Trophoblast cell (in vitro differentiated cells and primary cell): ENCODE data around the gene LRIT1.

Experiments
- DNase-seq, 2 donors: peaks; one replicate each; pipeline ENCODE4 v3.0.0-alpha.2; 2016
- H2AFZ ChIP-seq: 2 replicates; pipeline ENCODE4 v1.6.1; 2013; ENCODE audit warnings: low read length, moderate library complexity, mild to moderate bottlenecking; ENCODE audit not compliant: insufficient read depth, poor library complexity
- H2AK5ac ChIP-seq: 2 replicates; pipeline ENCODE4 v1.6.1; 2013; ENCODE audit warnings: mild to moderate bottlenecking, low read length
- H2BK120ac ChIP-seq: 2 replicates; pipeline ENCODE4 v1.6.1; 2013; ENCODE audit warnings: low read length, mild to moderate bottlenecking, moderate library complexity; ENCODE audit not compliant: insufficient read depth, poor library complexity
- H2BK12ac ChIP-seq: 2 replicates; pipeline ENCODE4 v1.6.1; 2013; ENCODE audit warnings: mild to moderate bottlenecking, low read length, moderate library complexity
- H2BK5ac ChIP-seq: 2 replicates; pipeline ENCODE4 v1.6.1; 2013; ENCODE audit warnings: low read length, low read depth, moderate library complexity, mild to moderate bottlenecking; ENCODE audit not compliant: poor library complexity
- H3K14ac ChIP-seq: 2 replicates; pipeline ENCODE4 v1.6.1; 2013; ENCODE audit warnings: mild to moderate bottlenecking, low read length
- H3K18ac ChIP-seq: 2 replicates; pipeline ENCODE4 v1.6.1; 2013; ENCODE audit warnings: mild to moderate bottlenecking, low read length
- H3K23ac ChIP-seq: 2 replicates; pipeline ENCODE4 v1.6.1; 2013; ENCODE audit warnings: low read length
- H3K27ac ChIP-seq: 2 replicates; pipeline ENCODE4 v1.5.1; 2013; ENCODE audit warnings: low read depth, mild to moderate bottlenecking, inconsistent platforms, low read length, moderate library complexity
- H3K27me3 ChIP-seq: 2 replicates; pipeline ENCODE4 v1.6.1; 2013; ENCODE audit warnings: inconsistent platforms, mild to moderate bottlenecking, low read length, moderate library complexity; ENCODE audit not compliant: insufficient read depth
- H3K36me3 ChIP-seq, 2 experiments: 1 replicate in 1 of 2; 2 replicates in 1 of 2; pipeline ENCODE4 v1.6.1; 2013; ENCODE audit warnings: low read length in 2 of 2, mild to moderate bottlenecking in 2 of 2, moderate library complexity in 1 of 2; ENCODE audit not compliant: insufficient read depth in 2 of 2, control insufficient read depth in 1 of 2
- H3K4ac ChIP-seq: 2 replicates; pipeline ENCODE4 v1.6.1; 2013; ENCODE audit warnings: low read depth, mild to moderate bottlenecking, low read length, moderate library complexity
- H3K4me1 ChIP-seq, 2 experiments: 1 replicate in 1 of 2; 2 replicates in 1 of 2; pipeline ENCODE4 v1.6.1; 2013; ENCODE audit warnings: low read length in 2 of 2, mild to moderate bottlenecking in 2 of 2, moderate library complexity in 1 of 2; ENCODE audit not compliant: insufficient read depth in 2 of 2, control insufficient read depth in 1 of 2
- H3K4me2 ChIP-seq: 2 replicates; pipeline ENCODE4 v1.6.1; 2013; ENCODE audit warnings: inconsistent platforms, mild to moderate bottlenecking, low read length, moderate library complexity
- H3K4me3 ChIP-seq: 2 replicates; pipeline ENCODE4 v1.5.1; 2013; ENCODE audit warnings: mild to moderate bottlenecking, low read depth, low read length, inconsistent platforms
- H3K79me1 ChIP-seq: one replicate; pipeline ENCODE4 v1.6.1; 2013; ENCODE audit warnings: low read length
- H3K79me2 ChIP-seq: 2 replicates; pipeline ENCODE4 v1.6.1; 2013; ENCODE audit warnings: low read length, mild to moderate bottlenecking; ENCODE audit not compliant: control insufficient read depth, insufficient read depth, poor library complexity
- H3K9ac ChIP-seq: 2 replicates; pipeline ENCODE4 v1.6.1; 2013; ENCODE audit warnings: mild to moderate bottlenecking, low read length
- H3K9me3 ChIP-seq: 2 replicates; pipeline ENCODE4 v1.6.1; 2013; ENCODE audit warnings: low read depth, mild to moderate bottlenecking, control low read depth, inconsistent platforms, low read length; ENCODE audit not compliant: insufficient read depth
- H4K12ac ChIP-seq: 2 replicates; pipeline ENCODE4 v1.6.1; 2013; ENCODE audit warnings: low read depth, mild to moderate bottlenecking, low read length, moderate library complexity
- H4K8ac ChIP-seq: 2 replicates; pipeline ENCODE4 v1.6.1; 2013; ENCODE audit warnings: low read depth, mild to moderate bottlenecking, low read length, moderate library complexity
- H4K91ac ChIP-seq: one replicate; pipeline ENCODE4 v1.6.1; 2013; ENCODE audit warnings: low read depth, mild to moderate bottlenecking, low read length, moderate library complexity
- WGBS: extraction: QIAGEN DNeasy Blood & Tissue Kit; methylation state at CpG from one replicate; pipeline ENCODE4 v1.1.7; 2013; ENCODE audit warnings: missing lambda C conversion rate; ENCODE audit not compliant: insufficient read length, insufficient coverage; ENCODE audit errors: extremely low coverage; 5-methylcytosine and 5-hydroxymethylcytosine counted together

LRIT1 gene

DNA sequence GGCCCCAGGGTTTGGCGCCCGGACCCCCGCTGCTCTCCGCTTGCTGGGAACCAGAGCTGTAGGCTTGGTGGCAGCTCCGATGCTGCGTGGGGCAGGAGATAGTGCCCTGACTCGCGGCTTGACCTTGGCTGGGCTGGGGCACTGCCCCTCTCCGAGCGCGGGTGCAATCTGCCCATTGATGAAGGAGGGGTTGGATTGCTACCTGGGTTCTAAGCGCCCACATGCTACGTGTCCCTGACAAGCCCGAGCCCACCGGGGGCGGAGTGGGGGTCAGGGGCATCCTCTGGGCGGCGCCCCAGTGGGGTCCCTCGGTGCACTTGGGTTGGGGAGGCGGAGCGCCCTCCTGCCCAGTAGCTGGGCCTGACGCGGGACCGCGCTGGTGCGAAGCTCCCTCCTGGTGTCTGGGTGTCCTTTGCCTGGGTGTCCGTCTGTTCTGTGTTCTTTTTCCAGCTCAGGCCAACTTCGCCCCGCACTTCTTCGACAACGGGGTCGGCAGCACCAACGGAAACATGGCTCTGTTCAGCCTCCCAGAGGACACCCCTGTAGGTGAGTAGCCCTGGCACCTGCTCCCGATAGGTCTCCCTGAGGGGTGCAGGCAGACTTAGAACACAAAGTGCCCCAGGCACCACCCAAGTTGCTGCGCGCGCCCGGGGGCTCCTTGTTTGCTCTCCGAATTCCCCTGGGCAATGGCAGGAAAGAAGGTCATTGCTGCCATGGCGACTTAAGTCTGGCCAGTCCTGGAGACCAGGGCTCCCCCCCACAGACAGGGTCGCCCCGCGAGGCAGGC is 46.1 kb downstream of the LRIT1 start:
- Histone ChIP-seq H4K8ac (no peak overlapping the region), H3K14ac (no peak overlapping the region), H3K4me2 (peak overlapping the region; percentile 66), H2BK5ac (no peak overlapping the region), H4K91ac (no peak overlapping the region), H2BK12ac (no peak overlapping the region), H4K12ac (no peak overlapping the region), H3K79me2 (no peaks in the 10 kb centered on the region), H3K9me3 (no peaks in the 10 kb centered on the region), H3K4ac (no peak overlapping the region), H2AFZ (no peak overlapping the region), H3K79me1 (no peaks in the 10 kb centered on the region), H3K9ac (no peak overlapping the region), H3K4me3 (no peak overlapping the region), H2BK120ac (no peak overlapping the region), H2AK5ac (no peak overlapping the region), H3K27me3 (peaks cover 37% of the 10 kb centered on the region), H3K23ac (no peak overlapping the region), H3K27ac (no peak overlapping the region), H3K4me1 (peaks cover 3 to 5% of the 10 kb centered on the region in 2 experiments), H3K36me3 (no peaks in the 10 kb centered on the region), H3K18ac (no peak overlapping the region)
- DNase-seq = no peak
- no CpG with 5 or more reads among the region's 43 CpGs for WGBS

GRCh38 chr10:84194424-84195043 is 46.8 kb downstream of the LRIT1 start, which contains the start of gene CDHR1:
Gene CDHR1, plus strand, starts transcription at chr10:84194537. Its CDS starts 224 bp downstream, at chr10:84194761.
- WGBS = no CpG with 5 or more reads among the region's 61 CpGs
- H3K27ac ChIP-seq = no peak within 1 kb of the TSS
- H2AFZ ChIP-seq = no peak within 1 kb of the TSS
- H2BK12ac ChIP-seq = no peak within 1 kb of the TSS
- H3K18ac ChIP-seq = no peak within 1 kb of the TSS
- H3K9ac ChIP-seq = no peak within 1 kb of the TSS
- H3K4me3 ChIP-seq = peak within 1 kb of the TSS; percentile 39
- H3K23ac ChIP-seq = no peak within 1 kb of the TSS
- H4K91ac ChIP-seq = no peak within 1 kb of the TSS
- no peaks in the 10 kb centered on the region for H3K9me3 ChIP-seq
- peak within 1 kb of the TSS; percentile 66 for H3K4me2 ChIP-seq
- no peak within 1 kb of the TSS for H3K14ac ChIP-seq
- peak in 1 of 2 donors; percentile 20 for DNase-seq
- H4K8ac ChIP-seq = no peak within 1 kb of the TSS
- no peak within 1 kb of the TSS for H3K4ac ChIP-seq
- H3K79me1 ChIP-seq = no peaks in the 10 kb centered on the region
- H2AK5ac ChIP-seq = no peak within 1 kb of the TSS
- H3K36me3 ChIP-seq = no peaks in the 10 kb centered on the region
- H3K27me3 ChIP-seq = peaks cover 37% of the 10 kb centered on the region
- H4K12ac ChIP-seq = no peak within 1 kb of the TSS
- H2BK120ac ChIP-seq = no peak within 1 kb of the TSS
- peaks cover 3 to 5% of the 10 kb centered on the region in 2 experiments for H3K4me1 ChIP-seq
- H3K79me2 ChIP-seq = no peaks in the 10 kb centered on the region
- no peak within 1 kb of the TSS for H2BK5ac ChIP-seq

- Histone ChIP-seq H4K8ac (no peak overlapping the region), H3K14ac (no peak overlapping the region), H3K4me1 (peaks cover 3 to 5% of the 10 kb centered on the region in 2 experiments), H3K4me2 (peak overlapping the region; percentile 66), H4K91ac (no peak overlapping the region), H3K18ac (no peak overlapping the region), H2BK5ac (no peak overlapping the region), H4K12ac (no peak overlapping the region), H2BK120ac (no peak overlapping the region), H3K23ac (no peak overlapping the region), H2BK12ac (no peak overlapping the region), H3K4ac (no peak overlapping the region), H2AFZ (no peak overlapping the region), H3K79me1 (no peaks in the 10 kb centered on the region), H3K9ac (no peak overlapping the region), H3K27ac (no peak overlapping the region), H2AK5ac (no peak overlapping the region), H3K9me3 (no peaks in the 10 kb centered on the region), H3K4me3 (no peak overlapping the region), H3K36me3 (no peaks in the 10 kb centered on the region), H3K27me3 (peaks cover 37% of the 10 kb centered on the region), H3K79me2 (no peaks in the 10 kb centered on the region)
- no peak for DNase-seq
- WGBS = no CpG with 5 or more reads among the region's 5 CpGs
Observed at GRCh38 chr10:84193846-84194423, 47.4 kb downstream of the LRIT1 start.

GRCh38 chr10:84193327-84193726 is 48.0 kb downstream of the LRIT1 start:
- peaks cover 3 to 5% of the 10 kb centered on the region in 2 experiments for H3K4me1 ChIP-seq
- no peak overlapping the region for H3K23ac ChIP-seq
- no peak overlapping the region for H4K8ac ChIP-seq
- H3K18ac ChIP-seq = no peak overlapping the region
- no peak overlapping the region for H3K9ac ChIP-seq
- no peak overlapping the region for H2AK5ac ChIP-seq
- no peak overlapping the region for H4K12ac ChIP-seq
- H3K4me3 ChIP-seq = no peak overlapping the region
- no peak overlapping the region for H3K14ac ChIP-seq
- H3K79me1 ChIP-seq = no peaks in the 10 kb centered on the region
- no peak overlapping the region for H4K91ac ChIP-seq
- H3K27ac ChIP-seq = no peak overlapping the region
- no peaks in the 10 kb centered on the region for H3K79me2 ChIP-seq
- H2AFZ ChIP-seq = no peak overlapping the region
- peaks cover 37% of the 10 kb centered on the region for H3K27me3 ChIP-seq
- no peaks in the 10 kb centered on the region for H3K9me3 ChIP-seq
- H3K36me3 ChIP-seq = no peaks in the 10 kb centered on the region
- WGBS = no CpG with 5 or more reads among the region's 2 CpGs
- H3K4ac ChIP-seq = no peak overlapping the region
- H2BK12ac ChIP-seq = no peak overlapping the region
- H2BK5ac ChIP-seq = no peak overlapping the region
- no peak for DNase-seq
- H2BK120ac ChIP-seq = no peak overlapping the region
- no peak overlapping the region for H3K4me2 ChIP-seq
